ENCODE results near the gene EXD3.
A peak's percentile ranks its signal among the peaks of the same experiment; 100 is the strongest.
"Not testable (repeated sequence)": the region's sequence is repeated elsewhere in the genome, so short reads cannot be mapped to it uniquely, and the experiment has no call there.

EXD3 gene

GRCh38 chr9:137422604-137423513 is at the start of gene EXD3, which contains the start of gene NOXA1:
Gene EXD3 (minus strand): TSS chr9:137423162. CDS start chr9:137395357, 27,805 bp downstream.
Gene NOXA1 (plus strand): TSS chr9:137423393. CDS start chr9:137423530, 137 bp downstream.
- DNase-seq = peak; percentile 98

- no peak for DNase-seq
Measured at GRCh38 chr9:137470785-137471184, 47.8 kb upstream of the EXD3 start.

- no peak for DNase-seq
Measured at GRCh38 chr9:137467896-137468295, 44.9 kb upstream of the EXD3 start.

GRCh38 chr9:137467161-137467581 is 44.2 kb upstream of the EXD3 start:
- no peak for DNase-seq

- DNase-seq = not testable (repeated sequence)
Measured at GRCh38 chr9:137466389-137467085, 43.6 kb upstream of the EXD3 start.

- no peak for DNase-seq
Measured at GRCh38 chr9:137465720-137466388, 42.9 kb upstream of the EXD3 start.

- no peak for DNase-seq
Measured at GRCh38 chr9:137465000-137465719, 42.2 kb upstream of the EXD3 start.

- no peak for DNase-seq
Measured at GRCh38 chr9:137464291-137464999, 41.5 kb upstream of the EXD3 start.

- DNase-seq = no peak
Measured at GRCh38 chr9:137463931-137464290, 40.9 kb upstream of the EXD3 start.

- no peak for DNase-seq
Measured at GRCh38 chr9:137462986-137463930, 40.3 kb upstream of the EXD3 start.

GRCh38 chr9:137462396-137462985 is 39.5 kb upstream of the EXD3 start:
- DNase-seq = peak in 1 of 2 experiments; percentile 20

- DNase-seq = peak; percentile 88 to 91
Measured at GRCh38 chr9:137461663-137462395, 38.9 kb upstream of the EXD3 start.

GRCh38 chr9:137461316-137461662 is 38.3 kb upstream of the EXD3 start:
- DNase-seq = no peak

GRCh38 chr9:137460363-137461315 is 37.7 kb upstream of the EXD3 start:
- DNase-seq = peak in 1 of 2 experiments; percentile 27

GRCh38 chr9:137459601-137460362 is 36.8 kb upstream of the EXD3 start:
- no peak for DNase-seq

GRCh38 chr9:137459152-137459600 is 36.2 kb upstream of the EXD3 start, which contains the start of gene NSMF:
Gene NSMF (minus strand): TSS chr9:137459334. CDS start chr9:137459102, 232 bp downstream.
- DNase-seq = peak; percentile 93 to 97

Measured in activated T-cell treated with anti-CD3 and anti-CD28 coated beads, Interleukin-2, amount 50 U/mL, for 48 hours (primary cell).